H1 (cell line): ENCODE measurements around the gene CEACAM16. TPM values are rescaled to one million over a fixed set of nuclear protein-coding genes. Genes with fewer than 3 reads are reported as not detected.

ENCODE experiments used
- CTCF ChIA-PET: fragments of 300-600 bp; sonication (Branson Sonifier 250); formaldehyde crosslinking; loops from one replicate; lab custom pipeline; 2021; ENCODE audit not compliant: partially characterized antibody; lab: Charles Lee
- POLR2A ChIA-PET: fragments of 300-600 bp; sonication (Branson Sonifier 250); formaldehyde crosslinking; loops from one replicate; lab custom pipeline; 2021; ENCODE audit warnings: inconsistent platforms; ENCODE audit not compliant: partially characterized antibody; lab: Charles Lee
- DNase-seq, 2 experiments: peaks; one replicate each; pipeline versions ENCODE4 v3.0.0 to v3.0.0-alpha.2; 2010 to 2022; ENCODE audit warnings: low spot score in 2 of 2, low read depth in 1 of 2, mixed read lengths in 1 of 2
- FAIRE-seq: peaks from 2 replicates; lab custom pipeline; 2011; peaks lifted over from hg19 to GRCh38; lab: Jason Lieb, UNC
- H2AFZ ChIP-seq: 2 replicates; pipeline ENCODE4 v1.8.1; 2012; ENCODE audit warnings: low read length, inconsistent platforms
- H2AK5ac ChIP-seq: 2 replicates; pipeline ENCODE4 v1.6.1; 2013; ENCODE audit warnings: low read depth, low read length
- H2BK120ac ChIP-seq: replicated peaks from 2 replicates; pipeline ENCODE3; 2013; ENCODE audit warnings: low read depth, low read length, inconsistent platforms
- H2BK12ac ChIP-seq: 2 replicates; pipeline ENCODE4 v1.6.1; 2013; ENCODE audit warnings: low read depth, low read length
- H2BK15ac ChIP-seq: 2 replicates; pipeline ENCODE4 v1.6.1; 2013; ENCODE audit warnings: low read length
- H2BK20ac ChIP-seq: 2 replicates; pipeline ENCODE4 v1.6.1; 2013; ENCODE audit warnings: low read length
- H2BK5ac ChIP-seq: 2 replicates; pipeline ENCODE4 v1.6.1; 2013; ENCODE audit warnings: low read depth, low read length
- H3K14ac ChIP-seq: 2 replicates; pipeline ENCODE4 v1.6.1; 2013; ENCODE audit warnings: inconsistent platforms; ENCODE audit not compliant: insufficient read length
- H3K18ac ChIP-seq: 2 replicates; pipeline ENCODE4 v1.6.1; 2013; ENCODE audit warnings: low read length; ENCODE audit errors: extremely low read depth
- H3K23ac ChIP-seq: 2 replicates; pipeline ENCODE4 v1.6.1; 2013; ENCODE audit warnings: inconsistent platforms; ENCODE audit not compliant: insufficient read length
- H3K23me2 ChIP-seq: 2 replicates; pipeline ENCODE4 v1.6.1; 2013; ENCODE audit warnings: low read depth, low read length
- H3K27ac ChIP-seq: 2 replicates; pipeline ENCODE4 v1.6.1; 2011; ENCODE audit warnings: low read depth, low read length, inconsistent platforms
- H3K27me3 ChIP-seq, 4 experiments: replicated peaks in 1 of 4; 1 replicate in 1 of 4; 2 replicates in 3 of 4; pipeline versions ENCODE4 v1.6.1 to v1.8.1; 2011 to 2013; ENCODE audit warnings: low read length in 3 of 4, mild to moderate bottlenecking in 3 of 4, inconsistent platforms in 2 of 4, mixed read lengths in 2 of 4, moderate library complexity in 1 of 4; ENCODE audit not compliant: control insufficient read depth in 3 of 4, insufficient read depth in 3 of 4; ENCODE audit errors: extremely low read depth in 1 of 4
- H3K36me3 ChIP-seq, 4 experiments: 2 replicates each; pipeline versions ENCODE4 v1.6.1 to v1.8.1; 2011 to 2013; ENCODE audit warnings: mild to moderate bottlenecking in 4 of 4, low read length in 3 of 4, moderate library complexity in 2 of 4, control low read depth in 1 of 4, inconsistent platforms in 1 of 4; ENCODE audit not compliant: insufficient read depth in 4 of 4, control insufficient read depth in 2 of 4
- H3K4ac ChIP-seq: replicated peaks from 2 replicates; pipeline ENCODE3; 2013; ENCODE audit warnings: low read length, low read depth, mixed read lengths, inconsistent platforms; ENCODE audit not compliant: insufficient read length
- H3K4me1 ChIP-seq, 4 experiments: replicated peaks in 1 of 4; 1 replicate in 1 of 4; 2 replicates in 3 of 4; pipeline versions ENCODE4 v1.6.1 to v1.8.1; 2011 to 2013; ENCODE audit warnings: low read length in 3 of 4, inconsistent platforms in 2 of 4, mixed read lengths in 1 of 4; ENCODE audit not compliant: insufficient read depth in 4 of 4, control insufficient read depth in 3 of 4
- H3K4me2 ChIP-seq, 2 experiments: 2 replicates each; pipeline versions ENCODE4 v1.6.1 to v1.8.1; 2011 to 2013; ENCODE audit warnings: low read depth in 2 of 2, low read length in 2 of 2, control low read depth in 1 of 2, inconsistent platforms in 1 of 2, mild to moderate bottlenecking in 1 of 2; ENCODE audit not compliant: insufficient read depth in 1 of 2
- H3K4me3 ChIP-seq, 4 experiments: fragments of 200-600, 300-600 bp in 1 of 4; sonication (generic), shearing (Covaris generic), sonication (Bioruptor Twin) in 1 of 4; 2 replicates each; pipeline versions ENCODE4 v1.5.1 to v1.8.1; 2011 to 2016; ENCODE audit warnings: low read length in 4 of 4, low read depth in 3 of 4, control low read depth in 2 of 4, inconsistent platforms in 2 of 4, mild to moderate bottlenecking in 2 of 4, mixed read lengths in 1 of 4, moderate library complexity in 1 of 4; ENCODE audit not compliant: insufficient read depth in 2 of 4; ENCODE audit errors: extremely low read depth in 1 of 4
- H3K56ac ChIP-seq: replicated peaks from 2 replicates; pipeline ENCODE3; 2013; ENCODE audit warnings: low read depth, mild to moderate bottlenecking, mixed read lengths, low read length, inconsistent platforms; ENCODE audit not compliant: insufficient read length
- H3K79me1 ChIP-seq: 2 replicates; pipeline ENCODE4 v1.6.1; 2013; ENCODE audit warnings: low read depth, low read length, control low read depth
- H3K79me2 ChIP-seq, 2 experiments: 2 replicates each; pipeline versions ENCODE4 v1.6.1 to v1.8.1; 2012 to 2013; ENCODE audit warnings: low read length in 2 of 2, mild to moderate bottlenecking in 2 of 2, inconsistent platforms in 1 of 2; ENCODE audit not compliant: insufficient read depth in 2 of 2, control insufficient read depth in 1 of 2
- H3K9ac ChIP-seq, 4 experiments: replicated peaks in 1 of 4; 1 replicate in 1 of 4; 2 replicates in 3 of 4; pipeline versions ENCODE4 v1.6.1 to v1.8.1; 2011 to 2013; ENCODE audit warnings: low read depth in 3 of 4, low read length in 3 of 4, control low read depth in 2 of 4, mild to moderate bottlenecking in 2 of 4, moderate library complexity in 2 of 4, inconsistent platforms in 1 of 4; ENCODE audit errors: extremely low read depth in 1 of 4
- H3K9me3 ChIP-seq, 2 experiments: 2 replicates each; pipeline versions ENCODE4 v1.6.1 to v1.8.1; 2012 to 2013; ENCODE audit warnings: mild to moderate bottlenecking in 2 of 2, moderate library complexity in 2 of 2, control low read depth in 1 of 2, inconsistent platforms in 1 of 2, low read depth in 1 of 2, low read length in 1 of 2, mixed read lengths in 1 of 2; ENCODE audit not compliant: insufficient read depth in 2 of 2
- H4K20me1 ChIP-seq, 2 experiments: replicated peaks in 1 of 2; 2 replicates each; pipeline versions ENCODE3 to v1.8.1; 2011 to 2013; ENCODE audit warnings: inconsistent platforms in 2 of 2, low read length in 2 of 2, mild to moderate bottlenecking in 1 of 2; ENCODE audit not compliant: insufficient read depth in 2 of 2, control insufficient read depth in 1 of 2
- H4K5ac ChIP-seq: 2 replicates; pipeline ENCODE4 v1.6.1; 2013; ENCODE audit warnings: low read length, low read depth, mixed read lengths, inconsistent platforms; ENCODE audit not compliant: insufficient read length
- H4K8ac ChIP-seq: 2 replicates; pipeline ENCODE4 v1.8.0; 2013; ENCODE audit warnings: mild to moderate bottlenecking, moderate library complexity, low read length, inconsistent platforms; ENCODE audit not compliant: insufficient read depth; ENCODE audit errors: extremely low read depth
- H4K91ac ChIP-seq: replicated peaks from 2 replicates; pipeline ENCODE3; 2013; ENCODE audit warnings: low read length, mixed read lengths, inconsistent platforms; ENCODE audit not compliant: insufficient read length
- CHD1 ChIP-seq: IDR thresholded peaks from 2 replicates; pipeline ENCODE4 v1.6.1; 2012; ENCODE audit warnings: low read depth, low read length, improper control_type of control experiment
- CREB1 ChIP-seq: IDR thresholded peaks from 2 replicates; pipeline ENCODE4 v1.6.1; 2012; ENCODE audit warnings: inconsistent platforms
- EGR1 ChIP-seq: IDR thresholded peaks from 2 replicates; pipeline ENCODE4 v1.6.1; 2011; ENCODE audit warnings: low read depth, low read length, borderline replicate concordance
- EP300 ChIP-seq, 2 experiments: IDR thresholded peaks; 1 replicate in 1 of 2; 2 replicates in 1 of 2; pipeline ENCODE4 v1.6.1; 2011 to 2012; ENCODE audit warnings: low read depth in 2 of 2, low read length in 2 of 2, mild to moderate bottlenecking in 2 of 2, borderline replicate concordance in 1 of 2, inconsistent platforms in 1 of 2, moderate library complexity in 1 of 2
- HDAC6 ChIP-seq: IDR thresholded peaks from one replicate; pipeline ENCODE4 v1.7.1; 2012; ENCODE audit warnings: low read depth, mild to moderate bottlenecking, inconsistent platforms, low read length, moderate library complexity
- KDM1A ChIP-seq: fragments of 200-600, 300-600 bp; sonication (generic); IDR thresholded peaks from 2 replicates; pipeline ENCODE4 v1.7.1; 2016; ENCODE audit warnings: mild to moderate bottlenecking, low read length, borderline replicate concordance
- POLR2AphosphoS5 ChIP-seq: IDR thresholded peaks from 2 replicates; pipeline ENCODE4 v1.6.1; 2011; ENCODE audit warnings: low read depth, low read length
- RBBP5 ChIP-seq: IDR thresholded peaks from 2 replicates; pipeline ENCODE4 v1.7.1; 2012; ENCODE audit warnings: low read depth, mild to moderate bottlenecking, inconsistent platforms, low read length, moderate library complexity, borderline replicate concordance
- RNF2 ChIP-seq: fragments of 200-900, 300-1000 bp; sonication (generic); IDR thresholded peaks from 2 replicates; pipeline ENCODE4 v1.7.1; 2016; ENCODE audit warnings: borderline replicate concordance, low read depth, mild to moderate bottlenecking, antibody characterized with exemption, low read length; ENCODE audit not compliant: poor library complexity, severe bottlenecking; ENCODE audit errors: missing control alignments
- SP1 ChIP-seq: IDR thresholded peaks from 2 replicates; pipeline ENCODE4 v1.6.1; 2011; ENCODE audit warnings: low read depth, low read length
- SP4 ChIP-seq: IDR thresholded peaks from 2 replicates; pipeline ENCODE4 v1.6.1; 2012; ENCODE audit warnings: low read length, inconsistent platforms
- SRF ChIP-seq: IDR thresholded peaks from 2 replicates; pipeline ENCODE4 v1.6.1; 2011; ENCODE audit warnings: mild to moderate bottlenecking, low read depth, low read length, moderate library complexity
- TAF7 ChIP-seq: optimal IDR thresholded peaks from 2 replicates; pipeline ENCODE3; 2011; ENCODE audit warnings: low read depth, mild to moderate bottlenecking, inconsistent platforms, low read length, moderate library complexity, borderline replicate concordance
- WGBS, 2 experiments: shearing (Covaris generic) in 1 of 2; methylation state at CpG; one replicate each; pipeline versions ENCODE4 v1.1.6 to v1.1.7; 2013 to 2015; ENCODE audit warnings: low lambda C conversion rate in 2 of 2, mixed read lengths in 2 of 2, inconsistent platforms in 1 of 2, low coverage in 1 of 2, missing lambda C conversion rate in 1 of 2; ENCODE audit not compliant: insufficient replicate concordance in 2 of 2, insufficient coverage in 1 of 2, insufficient read length in 1 of 2; ENCODE audit errors: extremely low coverage in 1 of 2, missing lambda C conversion rate in 1 of 2; 5-methylcytosine and 5-hydroxymethylcytosine counted together
- polyA plus RNA-seq, 7 experiments: library from polyadenylated mRNA; depleted of rRNA in 3 of 7; stranded (reverse) in 5 of 7; unstranded in 2 of 7; fragments of >200 nt in 5 of 7; fragments of 200-250 nt in 2 of 7; gene quantifications; 1 replicate in 5 of 7; 2 replicates in 1 of 7; 4 replicates in 1 of 7; pipeline versions ENCODE4 v1.2.1 to v1.2.3, GENCODE V29; 2011 to 2013; ENCODE audit warnings: missing spikeins in 2 of 7, mixed read lengths in 2 of 7
- total RNA-seq: library from RNA; stranded (reverse); fragmentation: NEBNext Ultra II Directional; extraction: Animal tissue kit (Norgen Biotek cat#: 25700); gene quantifications from 2 replicates; pipeline ENCODE4 v1.2.1, GENCODE V29; 2021

The CEACAM16 gene
- total and polyA plus RNA-seq, 2 of the 8 experiments (the other 6 are each of a cell fraction or from before 2014, with no cell fraction given), result not detected

GRCh38 chr19:44706506-44707236 lies 7.7 kb downstream of the CEACAM16 start:
- Histone ChIP-seq H3K9ac (no peak overlapping the region), H2BK15ac (no peak overlapping the region), H4K8ac (no peak overlapping the region), H3K23ac (no peak overlapping the region), H3K4me1 (no peaks in the 10 kb centered on the region; a peak in 1 of 7 replicates), H3K18ac (no peak overlapping the region), H4K20me1 (no peaks in the 10 kb centered on the region), H3K56ac (no peak overlapping the region), H3K4me3 (no peak overlapping the region), H3K4ac (no peak overlapping the region), H3K14ac (no peak overlapping the region), H2BK12ac (no peak overlapping the region), H3K9me3 (no peaks in the 10 kb centered on the region), H3K27ac (no peak overlapping the region), H3K79me2 (no peaks in the 10 kb centered on the region), H3K36me3 (no peaks in the 10 kb centered on the region), H3K79me1 (no peaks in the 10 kb centered on the region), H4K5ac (no peak overlapping the region), H2BK20ac (no peak overlapping the region), H3K27me3 (0 out of 7 replicates have a peak, but pooled peaks cover 0 to 2% (median 0%) of the 10 kb centered on the region in 4 experiments), H3K4me2 (no peak overlapping the region), H2BK120ac (no peak overlapping the region), H4K91ac (no peak overlapping the region), H2AK5ac (no peak overlapping the region), H2AFZ (no peak overlapping the region), H3K23me2 (no peaks in the 10 kb centered on the region; the same call in 1 of the 2 replicates), H2BK5ac (no peak overlapping the region)
- 84% methylated on average over 6 of the region's 6 CpGs; no CpG with 5 or more reads in 1 of the 2 experiments for WGBS, 2 experiments
- DNase-seq, result no peak
- ChIA-PET CTCF (interaction anchor here (0.6 to 1.9 kb wide), 11 partner anchors 9 to 77 kb away, joined by 3 to 6 read pairs (median 3); no protein-coding TSS in a partner anchor), POLR2A (no interaction called here)
- FAIRE-seq, result no peak
- TF ChIP-seq EGR1, result no peak
- TF ChIP-seq CREB1, result no peak
- no peak for TF ChIP-seq CHD1
- no peak for TF ChIP-seq SP1
- TF ChIP-seq POLR2AphosphoS5, result no peak
- no peak for TF ChIP-seq HDAC6
- TF ChIP-seq RNF2, result no peak
- no peak for TF ChIP-seq TAF7
- TF ChIP-seq SP4, result no peak
- TF ChIP-seq EP300 (IDR thresholded peaks at IDR 0.05; ENCODE audit: borderline replicate concordance in 1 of 2, low read depth in 2 of 2, low read length in 2 of 2), result no peak
- no peak for TF ChIP-seq SRF
- TF ChIP-seq RBBP5, result no peak
- no peak for TF ChIP-seq KDM1A
